ENCODE results near the gene PCDH1.

DNA sequence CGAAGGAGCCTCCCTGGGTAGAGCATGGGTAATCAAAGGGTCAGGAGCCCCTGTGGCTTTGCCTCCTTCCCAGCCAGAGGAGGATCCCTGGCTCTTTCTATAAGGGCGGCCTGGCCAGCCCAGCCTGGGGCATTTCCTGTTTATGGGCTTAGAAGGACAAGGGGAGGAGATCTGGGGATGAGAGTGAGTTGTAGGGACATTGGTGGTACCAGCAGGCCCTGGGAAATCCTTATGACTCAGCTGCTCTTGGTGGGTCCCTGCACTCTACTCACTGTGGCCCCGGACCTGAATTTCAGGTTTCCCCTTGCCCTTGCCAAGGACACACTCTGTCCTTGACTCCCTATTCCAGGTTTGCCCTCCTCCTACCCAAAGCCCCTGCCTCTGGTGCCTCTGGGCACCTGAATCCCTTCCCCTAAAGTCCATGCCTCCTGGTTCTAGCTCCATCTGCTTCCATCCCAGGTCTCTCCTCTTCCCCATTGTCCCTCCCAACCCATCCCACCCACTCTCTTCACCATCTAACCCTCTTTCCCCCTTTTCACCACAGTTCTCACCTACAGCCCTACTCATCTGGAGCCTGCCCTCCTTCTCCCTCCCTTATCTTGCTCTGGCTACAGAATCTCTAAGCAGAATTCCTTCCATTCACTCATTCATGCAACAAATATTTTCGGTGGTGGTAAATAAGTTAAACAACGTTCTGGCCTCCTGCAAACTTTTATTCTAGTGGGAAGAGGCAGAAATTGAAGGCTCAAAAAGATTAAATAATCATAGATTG lies 34.9 kb downstream of the PCDH1 start:
- TF ChIP-seq TAF1 (IDR thresholded peaks at IDR 0.05; ENCODE audit: borderline replicate concordance, insufficient read depth, low read length) = no peak
- TF ChIP-seq, protein P1, sequence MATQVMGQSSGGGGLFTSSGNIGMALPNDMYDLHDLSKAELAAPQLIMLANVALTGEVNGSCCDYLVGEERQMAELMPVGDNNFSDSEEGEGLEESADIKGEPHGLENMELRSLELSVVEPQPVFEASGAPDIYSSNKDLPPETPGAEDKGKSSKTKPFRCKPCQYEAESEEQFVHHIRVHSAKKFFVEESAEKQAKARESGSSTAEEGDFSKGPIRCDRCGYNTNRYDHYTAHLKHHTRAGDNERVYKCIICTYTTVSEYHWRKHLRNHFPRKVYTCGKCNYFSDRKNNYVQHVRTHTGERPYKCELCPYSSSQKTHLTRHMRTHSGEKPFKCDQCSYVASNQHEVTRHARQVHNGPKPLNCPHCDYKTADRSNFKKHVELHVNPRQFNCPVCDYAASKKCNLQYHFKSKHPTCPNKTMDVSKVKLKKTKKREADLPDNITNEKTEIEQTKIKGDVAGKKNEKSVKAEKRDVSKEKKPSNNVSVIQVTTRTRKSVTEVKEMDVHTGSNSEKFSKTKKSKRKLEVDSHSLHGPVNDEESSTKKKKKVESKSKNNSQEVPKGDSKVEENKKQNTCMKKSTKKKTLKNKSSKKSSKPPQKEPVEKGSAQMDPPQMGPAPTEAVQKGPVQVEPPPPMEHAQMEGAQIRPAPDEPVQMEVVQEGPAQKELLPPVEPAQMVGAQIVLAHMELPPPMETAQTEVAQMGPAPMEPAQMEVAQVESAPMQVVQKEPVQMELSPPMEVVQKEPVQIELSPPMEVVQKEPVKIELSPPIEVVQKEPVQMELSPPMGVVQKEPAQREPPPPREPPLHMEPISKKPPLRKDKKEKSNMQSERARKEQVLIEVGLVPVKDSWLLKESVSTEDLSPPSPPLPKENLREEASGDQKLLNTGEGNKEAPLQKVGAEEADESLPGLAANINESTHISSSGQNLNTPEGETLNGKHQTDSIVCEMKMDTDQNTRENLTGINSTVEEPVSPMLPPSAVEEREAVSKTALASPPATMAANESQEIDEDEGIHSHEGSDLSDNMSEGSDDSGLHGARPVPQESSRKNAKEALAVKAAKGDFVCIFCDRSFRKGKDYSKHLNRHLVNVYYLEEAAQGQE (IDR thresholded peaks at IDR 0.05; ENCODE audit: insufficient read depth in 1 of 2, low read depth in 2 of 2, low read length in 2 of 2) = no peak
- TF ChIP-seq POLR2AphosphoS5 (IDR thresholded peaks at IDR 0.05; ENCODE audit: low read depth, low read length) = no peak
